Jurkat, Clone E6-1 (cell line): Measurements from ENCODE around the gene EIF5A2.
"Not testable (repeated sequence)": the region's sequence is repeated elsewhere in the genome, so short reads cannot be mapped to it uniquely, and the experiment has no call there.

Experiments used
- DNase-seq: peaks from one replicate; pipeline ENCODE4 v3.0.0-alpha.2; 2011; ENCODE audit warnings: low read depth, low spot score
- H3K4me3 ChIP-seq: 2 replicates; pipeline ENCODE4 v1.5.1; 2011; ENCODE audit warnings: mild to moderate bottlenecking, low read length, control low read depth, moderate library complexity

Gene EIF5A2

GRCh38 chr3:170899455-170899854 is 9.0 kb downstream of the EIF5A2 start:
- no peak overlapping the region for H3K4me3 ChIP-seq
- DNase-seq = no peak

GRCh38 chr3:170897978-170898377 is 10.5 kb downstream of the EIF5A2 start:
- no peak overlapping the region for H3K4me3 ChIP-seq
- no peak for DNase-seq

- DNase-seq, H3K4me3 ChIP-seq: not testable (repeated sequence)
Observed at GRCh38 chr3:170897199-170897598, 11.2 kb downstream of the EIF5A2 start.

- DNase-seq = no peak
Observed at GRCh38 chr3:170896781-170897180, 11.7 kb downstream of the EIF5A2 start.

GRCh38 chr3:170896333-170896732 is 12.1 kb downstream of the EIF5A2 start:
- not testable (repeated sequence) for DNase-seq

More at GRCh38 chr3:170896781-170897180, 11.7 kb downstream of the EIF5A2 start:
- H3K4me3 ChIP-seq = no peak overlapping the region

GRCh38 chr3:170893895-170894294 is 14.5 kb downstream of the EIF5A2 start:
- no peak for DNase-seq
- no peak overlapping the region for H3K4me3 ChIP-seq

More at GRCh38 chr3:170896333-170896732, 12.1 kb downstream of the EIF5A2 start:
- not testable (repeated sequence) for H3K4me3 ChIP-seq

GRCh38 chr3:170889630-170890029 is 18.8 kb downstream of the EIF5A2 start:
- no peak overlapping the region for H3K4me3 ChIP-seq
- DNase-seq = no peak

GRCh38 chr3:170889132-170889531 is 19.3 kb downstream of the EIF5A2 start:
- DNase-seq = no peak
- no peak overlapping the region for H3K4me3 ChIP-seq

GRCh38 chr3:170884109-170884930 is 24.1 kb downstream of the EIF5A2 start:
- not testable (repeated sequence) for H3K4me3 ChIP-seq, DNase-seq

GRCh38 chr3:170878688-170879087 is 29.7 kb downstream of the EIF5A2 start:
- H3K4me3 ChIP-seq, DNase-seq: not testable (repeated sequence)

- DNase-seq, H3K4me3 ChIP-seq: not testable (repeated sequence)
Observed at GRCh38 chr3:170877311-170877710, 31.1 kb downstream of the EIF5A2 start.

- no peak overlapping the region for H3K4me3 ChIP-seq
- no peak for DNase-seq
Observed at GRCh38 chr3:170876537-170876936, 31.9 kb downstream of the EIF5A2 start.

GRCh38 chr3:170869645-170870593 is 38.5 kb downstream of the EIF5A2 start, which contains the start of gene RPL22L1:
TSS of gene RPL22L1 (minus strand) at chr3:170870195. CDS start at chr3:170870167, 28 bp downstream.
- peak; percentile 93 for DNase-seq
- peak within 1 kb of the TSS; percentile 91 for H3K4me3 ChIP-seq

- DNase-seq = no peak
Observed at GRCh38 chr3:170869239-170869590, 39.2 kb downstream of the EIF5A2 start.

GRCh38 chr3:170868577-170869238 is 39.7 kb downstream of the EIF5A2 start:
- no peak for DNase-seq

More at GRCh38 chr3:170869239-170869590, 39.2 kb downstream of the EIF5A2 start:
- H3K4me3 ChIP-seq = peak overlapping the region; percentile 91

GRCh38 chr3:170867143-170867937 is 41.1 kb downstream of the EIF5A2 start:
- H3K4me3 ChIP-seq = no peak overlapping the region
- DNase-seq = no peak

More at GRCh38 chr3:170868577-170869238, 39.7 kb downstream of the EIF5A2 start:
- H3K4me3 ChIP-seq = peak overlapping the region; percentile 91

- no peak overlapping the region for H3K4me3 ChIP-seq
- no peak for DNase-seq
Observed at GRCh38 chr3:170866499-170866898, 41.9 kb downstream of the EIF5A2 start.
